HG03457 (cell line): ENCODE results near the gene SH3BP5.
A peak's percentile ranks its signal among the peaks of the same experiment; 100 is the strongest.

Experiments
- ATAC-seq: cut with Tn5 transposase; IDR thresholded peaks from one replicate; pipeline ENCODE4 v1.9.1; 2021; ENCODE audit warnings: moderate number of reproducible peaks; ENCODE audit not compliant: unreplicated experiment

SH3BP5 gene

DNA sequence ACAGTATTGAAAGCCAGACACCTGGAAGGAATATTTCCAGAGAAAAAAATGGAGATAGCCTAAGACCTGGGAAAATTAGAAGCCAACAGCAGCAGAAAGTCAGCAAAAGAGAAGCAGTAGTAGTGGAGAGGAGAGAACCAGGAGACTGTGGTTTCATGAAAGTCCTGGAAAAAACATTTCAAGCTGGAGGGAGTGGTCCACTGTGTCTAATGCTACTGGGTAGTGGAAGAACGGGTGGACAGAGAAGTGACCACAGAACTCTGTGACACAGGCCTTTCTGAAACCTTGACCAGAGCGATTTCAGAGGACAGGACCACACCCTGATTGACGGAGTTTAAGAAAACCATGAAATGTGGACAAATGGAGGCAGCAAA lies 15.3 kb upstream of the SH3BP5 start:
- ATAC-seq, result no peak

DNA sequence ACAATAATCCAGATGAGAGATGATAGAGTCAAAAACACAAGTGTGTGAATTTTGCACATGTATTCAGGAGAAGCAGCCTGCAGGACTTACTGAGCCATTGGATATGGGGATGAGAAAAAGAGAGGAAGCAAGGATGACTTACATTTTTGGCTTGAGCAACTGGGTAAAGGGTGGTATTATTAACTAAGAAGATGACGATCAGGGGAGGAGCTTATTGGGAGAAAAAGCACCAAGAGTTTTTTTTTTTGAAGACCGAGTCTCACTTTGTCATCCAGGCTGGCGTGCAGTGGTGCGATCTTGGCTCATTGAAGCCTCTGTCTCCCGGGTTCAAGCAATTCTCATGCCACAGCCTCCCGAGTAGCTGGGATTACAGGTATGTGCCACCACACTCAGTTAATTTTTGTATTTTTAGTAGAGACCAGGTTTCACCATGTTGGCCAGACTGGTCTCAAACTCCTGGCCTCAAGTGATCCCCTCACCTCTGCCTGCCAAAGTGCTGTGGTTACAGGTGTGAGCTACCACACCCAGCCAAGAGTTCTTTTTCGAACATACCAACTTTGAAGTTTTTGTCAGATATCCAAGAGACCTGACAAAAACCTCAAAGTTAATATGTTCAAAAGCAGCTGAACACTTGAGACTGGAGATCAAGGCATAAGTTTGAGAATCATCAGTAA lies 14.8 kb upstream of the SH3BP5 start:
- ATAC-seq, result no peak

DNA sequence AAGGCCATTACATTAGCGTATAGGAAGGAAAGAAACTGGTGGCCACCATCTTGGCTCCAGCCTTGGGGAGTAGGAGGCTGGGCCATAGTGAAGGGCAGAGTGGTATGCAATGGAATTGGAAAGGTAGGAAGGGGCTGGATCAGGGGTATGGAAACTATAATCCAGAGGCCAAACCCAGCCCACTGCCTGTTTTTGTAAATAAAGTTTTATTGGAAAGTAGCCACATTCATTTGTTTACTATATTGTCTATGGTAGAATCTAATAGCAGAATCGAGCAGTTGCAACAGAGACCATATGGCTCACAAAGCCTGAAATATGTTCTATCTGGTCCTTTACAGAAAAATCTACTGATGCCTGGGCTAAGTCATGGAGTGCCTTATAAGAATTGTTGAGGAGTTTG lies 14.1 kb upstream of the SH3BP5 start:
- no peak for ATAC-seq

DNA sequence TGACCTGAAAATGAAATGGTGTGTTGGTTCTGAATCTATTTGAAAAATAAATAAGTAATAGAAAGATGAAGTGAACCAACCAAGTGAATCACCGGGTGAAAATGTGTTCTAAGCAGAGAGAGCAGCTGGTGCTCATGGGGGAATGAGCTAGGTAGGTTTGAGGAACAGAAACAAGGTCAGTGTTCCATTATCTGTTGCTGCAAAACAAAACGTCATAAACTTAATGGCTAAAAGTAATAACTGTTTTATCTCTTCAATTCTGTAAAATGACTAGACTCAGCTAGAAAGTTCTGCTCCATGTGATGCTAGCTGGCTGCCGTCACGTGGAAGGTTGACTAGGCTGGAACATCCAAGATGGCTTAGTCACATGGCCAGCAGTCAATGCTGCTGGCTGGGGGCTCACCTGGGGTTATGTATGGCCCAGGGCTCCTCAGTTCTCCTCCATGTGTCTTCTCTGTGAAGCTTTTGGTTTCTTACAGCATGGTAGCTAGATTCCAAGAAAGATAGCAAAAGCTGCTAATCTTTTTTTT lies 13.3 kb upstream of the SH3BP5 start:
- ATAC-seq, result peak; percentile 78

DNA sequence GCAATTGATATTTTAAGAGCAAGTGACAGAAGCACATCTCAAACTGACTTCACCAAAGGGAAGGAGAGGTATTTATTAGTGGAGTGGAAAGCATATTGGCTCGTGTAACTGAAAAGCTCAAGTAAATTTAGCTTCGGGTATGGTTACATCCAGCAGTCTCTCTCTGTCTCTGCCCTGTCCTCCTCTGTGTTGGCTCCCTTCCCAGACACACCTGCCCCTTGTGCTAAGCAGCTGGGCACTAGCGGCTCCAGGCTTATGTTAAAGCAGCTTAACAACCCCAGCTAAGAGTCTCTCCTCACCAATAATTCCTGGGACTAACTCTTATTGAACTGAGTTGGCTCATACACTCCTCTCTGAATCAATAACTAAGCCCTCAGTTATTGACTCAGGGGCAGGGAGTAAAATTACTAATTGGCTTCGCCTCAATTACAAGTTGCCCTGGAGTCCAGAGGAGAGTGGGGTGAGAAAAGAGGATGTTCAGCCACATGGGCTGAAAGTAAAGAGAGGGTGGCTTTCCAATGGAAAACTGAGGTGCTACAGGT lies 12.8 kb upstream of the SH3BP5 start:
- peak; percentile 31 for ATAC-seq

DNA sequence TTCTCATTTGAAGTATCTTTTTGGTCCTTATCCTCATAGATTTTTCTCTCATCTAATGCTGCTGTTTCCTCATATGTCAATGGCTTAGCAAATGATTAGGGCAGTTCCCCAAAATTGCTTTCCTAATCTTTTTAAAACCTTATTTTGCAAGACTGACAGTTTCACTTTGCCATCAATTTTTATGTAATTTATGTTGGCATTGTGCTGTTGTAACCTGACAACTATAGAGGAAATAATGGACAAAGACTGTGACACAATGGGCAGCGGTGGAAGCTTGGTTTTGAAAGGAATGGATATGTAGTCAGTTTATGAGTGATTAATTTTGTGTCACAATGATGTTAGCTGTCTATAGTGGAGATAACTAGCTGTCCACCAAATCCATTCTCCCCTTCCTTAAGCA lies 10.6 kb upstream of the SH3BP5 start:
- no peak for ATAC-seq

DNA sequence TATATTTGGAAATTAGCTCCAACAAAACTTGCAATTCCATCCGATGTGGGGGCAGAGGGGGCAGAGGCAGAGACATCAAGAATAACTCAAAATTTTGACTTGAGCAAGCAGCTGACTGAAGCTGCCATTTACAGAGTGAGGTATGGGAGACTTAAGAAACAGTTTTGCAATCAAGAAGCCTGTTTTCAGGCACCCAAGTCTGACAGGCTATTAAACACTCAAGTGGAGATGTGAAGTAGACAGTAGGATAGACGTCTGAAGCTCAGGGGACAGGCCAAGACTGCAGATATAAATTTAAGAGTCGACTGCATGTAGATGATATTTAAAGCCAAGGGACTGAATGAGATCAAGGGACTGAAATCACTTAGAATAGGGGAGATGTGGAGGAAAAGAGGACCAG lies 9.9 kb upstream of the SH3BP5 start:
- ATAC-seq, result no peak

DNA sequence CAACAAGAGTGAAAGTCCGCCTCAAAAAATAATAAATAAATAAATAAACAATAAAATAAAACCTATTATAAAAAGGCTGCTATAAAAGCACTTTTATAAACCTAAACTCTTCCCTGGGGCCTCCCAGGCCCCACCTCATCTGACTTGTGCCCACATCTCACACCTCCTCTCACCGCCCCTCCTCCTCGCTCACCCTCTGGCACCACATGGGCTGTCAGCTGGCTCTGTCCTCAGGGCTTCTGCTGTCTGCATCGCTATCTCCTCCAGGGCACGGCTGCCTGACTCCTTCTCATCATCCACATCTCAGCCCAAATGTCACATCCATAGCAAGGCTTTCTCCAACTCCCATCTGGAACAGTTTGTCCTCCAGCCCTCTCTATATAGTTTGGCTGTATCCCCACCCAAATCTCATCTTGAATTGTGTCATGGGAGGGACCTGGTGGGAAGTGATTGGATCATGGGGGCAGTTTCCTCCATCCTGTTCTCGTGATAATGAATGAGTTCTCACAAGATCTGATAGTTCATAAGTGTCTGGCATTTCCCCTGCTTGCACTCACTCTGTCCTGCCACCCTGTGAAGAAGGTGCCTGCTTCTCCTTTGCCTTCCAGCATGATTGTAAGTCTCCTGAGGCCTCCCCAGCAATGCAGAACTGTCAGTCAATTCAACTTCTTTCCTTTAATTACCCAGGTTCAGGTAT lies 8.8 kb upstream of the SH3BP5 start:
- ATAC-seq, result no peak

DNA sequence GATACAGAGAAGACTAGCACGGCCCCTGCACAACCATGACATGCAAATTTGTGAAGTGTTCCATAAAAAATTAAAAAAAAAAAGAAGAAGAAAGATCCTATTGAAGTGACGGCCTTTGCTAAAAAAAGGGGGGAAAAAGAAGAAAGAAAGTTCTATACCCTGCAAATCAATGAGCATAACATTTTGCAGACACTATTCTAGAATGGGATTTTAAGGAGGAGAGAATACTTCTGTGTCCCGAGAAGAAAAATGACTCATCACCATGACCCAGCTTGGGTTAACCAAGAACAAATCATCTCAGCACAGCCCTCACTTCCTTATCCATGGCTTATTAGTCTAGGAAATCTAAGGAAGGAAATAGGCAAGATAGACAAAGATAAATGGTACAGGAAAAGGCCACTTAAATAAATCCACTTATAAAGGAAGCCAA lies 7.4 kb upstream of the SH3BP5 start:
- ATAC-seq, result no peak

DNA sequence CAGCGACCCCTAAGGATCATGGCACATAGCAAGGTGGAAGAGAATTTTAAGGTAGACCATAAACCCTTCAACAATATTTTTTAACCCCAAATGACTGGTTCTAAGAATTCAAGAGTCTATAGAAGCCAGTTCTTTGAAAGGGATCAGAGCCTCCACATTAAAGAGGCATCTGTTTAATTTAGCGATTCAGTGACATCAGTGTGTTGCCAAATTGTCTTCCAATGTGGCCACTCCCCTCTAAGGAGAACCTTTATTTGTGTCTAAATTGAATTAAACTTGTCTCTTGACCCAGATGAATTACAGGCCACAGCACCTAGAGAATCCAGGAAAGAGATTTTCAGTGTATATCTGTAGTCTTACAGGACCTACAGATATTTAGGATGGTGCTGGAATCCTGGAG lies 6.6 kb upstream of the SH3BP5 start:
- no peak for ATAC-seq

DNA sequence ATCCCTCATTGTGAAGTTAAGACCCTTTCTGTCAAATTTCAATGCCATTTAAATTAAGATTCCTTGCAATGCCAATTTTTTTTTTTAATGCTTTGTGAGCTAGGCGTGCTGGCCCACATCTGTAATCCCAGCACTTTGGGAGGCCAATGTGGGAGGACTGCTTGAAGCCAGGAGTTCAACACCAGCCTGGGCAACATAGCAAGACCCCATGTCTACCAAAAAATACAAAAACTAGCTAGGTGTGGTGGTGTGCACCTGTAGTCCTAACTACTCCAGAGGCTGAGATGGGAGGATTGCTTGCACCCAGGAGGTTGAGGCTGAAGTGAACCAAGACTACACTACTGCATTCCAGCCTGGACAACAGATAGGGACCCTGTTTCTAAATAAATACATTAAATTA lies 5.6 kb upstream of the SH3BP5 start:
- ATAC-seq, result no peak

DNA sequence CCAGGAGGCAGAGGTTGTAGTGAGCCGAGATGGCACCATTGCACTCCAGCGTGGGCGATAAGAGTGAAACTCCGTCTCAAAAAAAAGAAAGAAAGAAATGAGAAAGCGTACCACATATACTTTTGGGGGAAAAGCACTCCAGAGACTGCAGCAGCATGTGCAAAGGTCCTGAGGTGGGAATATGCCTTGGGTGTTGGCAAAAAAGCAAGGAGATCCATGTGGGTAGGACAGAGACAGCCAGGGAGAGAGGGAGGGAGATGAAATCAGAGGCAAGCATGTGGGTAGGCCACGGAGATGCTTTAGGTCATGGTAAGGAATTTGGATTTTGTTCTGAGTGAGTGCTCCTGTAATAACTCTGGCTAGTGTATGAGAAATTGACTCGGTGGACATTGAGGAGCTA lies 3.7 kb upstream of the SH3BP5 start:
- no peak for ATAC-seq

DNA sequence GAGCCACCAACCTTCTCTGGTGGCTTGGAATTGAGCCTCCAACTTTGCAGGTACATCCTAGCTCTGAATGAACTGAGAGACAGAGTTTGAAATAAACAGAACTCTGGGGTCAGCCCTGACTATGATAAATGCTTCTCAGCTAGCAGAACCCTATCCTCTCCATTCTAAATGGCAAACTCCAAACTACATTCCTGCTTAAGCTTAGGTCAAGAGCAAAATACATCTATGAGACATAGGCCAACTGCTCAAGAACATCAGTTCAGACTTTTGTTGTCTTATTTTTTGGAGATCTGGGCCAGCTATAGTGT lies 1.5 kb upstream of the SH3BP5 start:
- no peak for ATAC-seq

DNA sequence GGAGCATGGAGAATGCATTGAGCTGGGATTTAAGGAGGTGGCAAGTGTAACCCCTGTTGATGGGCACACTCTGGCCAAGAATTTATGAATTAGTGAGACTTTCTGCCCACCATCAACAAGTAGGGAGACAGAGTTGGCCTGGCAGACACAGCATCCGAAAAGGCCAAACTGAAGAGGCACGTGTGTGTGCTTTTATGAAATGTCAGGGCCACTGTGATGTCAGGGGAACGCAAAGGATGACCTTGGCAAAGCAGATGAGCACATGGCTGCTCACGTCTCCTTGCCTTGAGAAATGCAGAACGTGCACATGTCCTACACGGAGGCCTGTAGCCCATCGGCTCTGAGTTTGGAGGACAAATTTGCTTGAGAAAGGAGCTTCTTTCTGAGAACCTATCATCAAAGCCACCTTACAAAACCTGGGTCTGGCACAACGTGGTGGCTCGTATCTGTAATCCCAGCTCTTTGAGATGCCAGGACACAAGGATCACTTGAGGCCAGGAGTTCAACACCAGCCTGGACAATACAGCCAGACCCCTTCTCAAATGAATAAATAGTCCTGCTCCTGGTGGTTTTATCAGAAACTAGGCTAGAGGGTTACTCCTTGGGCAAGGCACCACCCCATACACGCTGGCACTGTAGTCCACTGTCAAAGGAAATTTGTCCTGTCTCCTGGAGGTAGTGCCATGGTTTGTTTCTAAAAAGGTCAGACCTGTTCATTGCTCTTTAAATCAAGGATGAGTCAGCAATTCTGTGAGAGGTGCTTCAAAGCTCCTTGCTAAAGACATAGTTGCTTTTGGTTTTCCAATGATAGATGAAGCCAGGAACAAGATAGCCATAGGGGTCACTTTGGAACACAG lies 941 bp upstream of the SH3BP5 start:
- ATAC-seq, result no peak

DNA sequence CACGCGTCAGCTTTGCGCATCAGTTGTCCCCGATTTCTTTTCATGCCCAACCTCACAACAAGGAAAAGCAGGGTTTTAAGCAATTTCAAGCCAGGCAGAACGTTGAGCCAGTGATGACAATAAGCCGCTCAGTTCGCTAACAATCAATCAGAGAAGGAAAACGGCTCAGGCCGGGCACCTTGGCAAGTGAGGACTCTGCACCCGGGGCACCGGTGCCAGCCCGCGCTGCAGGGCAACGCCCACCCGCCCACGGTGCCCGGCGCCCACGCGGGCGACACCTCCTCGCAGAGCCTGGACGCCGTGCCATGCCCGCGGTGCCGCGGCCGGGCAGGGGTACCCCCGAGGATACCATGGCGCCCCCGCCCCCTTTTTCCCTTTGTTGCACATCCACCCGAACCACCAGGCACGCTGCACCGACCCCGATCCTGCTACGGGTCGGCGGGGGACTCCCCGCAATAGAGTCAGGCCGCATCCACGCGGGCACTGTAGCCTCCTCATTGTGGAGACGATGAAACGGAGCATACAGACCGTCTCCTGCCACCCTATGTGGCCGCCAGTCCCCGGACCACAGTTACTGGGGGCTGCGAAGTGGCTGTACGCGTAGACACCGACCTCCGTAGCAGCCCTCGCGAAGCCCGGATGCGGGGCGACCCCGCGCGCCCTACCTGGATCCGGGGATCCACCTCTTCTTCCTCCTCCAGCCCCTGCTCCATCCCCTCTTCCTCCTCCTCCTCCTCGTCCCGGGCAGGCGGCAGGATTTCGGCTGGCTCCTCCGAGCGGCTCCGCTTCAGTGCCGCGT lies 581 bp downstream of the SH3BP5 start:
- no peak for ATAC-seq

DNA sequence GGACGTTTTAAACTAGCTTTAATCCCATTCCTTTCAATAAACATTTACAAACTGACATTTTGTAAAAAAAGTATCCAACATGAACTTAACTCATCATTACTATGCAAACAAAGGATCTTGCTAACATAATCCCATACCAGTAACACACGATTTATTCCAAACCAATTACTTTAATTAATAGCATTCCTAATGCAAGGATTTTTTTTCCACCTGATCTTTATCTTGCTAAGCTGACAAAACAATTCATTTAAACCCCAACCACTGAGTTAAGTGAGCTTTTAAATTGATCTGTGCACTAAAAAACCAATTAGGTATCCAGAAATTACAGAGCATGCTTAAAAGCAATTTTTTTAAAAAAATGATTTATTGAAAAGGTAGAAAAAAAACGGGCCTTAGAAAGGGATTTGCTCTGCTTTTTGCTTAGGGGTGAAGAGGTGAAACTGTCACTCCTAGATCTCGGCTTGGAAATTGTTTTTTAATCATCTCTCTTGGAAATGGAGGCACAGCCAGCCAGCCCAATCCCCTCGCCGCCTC lies 1.2 kb downstream of the SH3BP5 start:
- ATAC-seq, result no peak

DNA sequence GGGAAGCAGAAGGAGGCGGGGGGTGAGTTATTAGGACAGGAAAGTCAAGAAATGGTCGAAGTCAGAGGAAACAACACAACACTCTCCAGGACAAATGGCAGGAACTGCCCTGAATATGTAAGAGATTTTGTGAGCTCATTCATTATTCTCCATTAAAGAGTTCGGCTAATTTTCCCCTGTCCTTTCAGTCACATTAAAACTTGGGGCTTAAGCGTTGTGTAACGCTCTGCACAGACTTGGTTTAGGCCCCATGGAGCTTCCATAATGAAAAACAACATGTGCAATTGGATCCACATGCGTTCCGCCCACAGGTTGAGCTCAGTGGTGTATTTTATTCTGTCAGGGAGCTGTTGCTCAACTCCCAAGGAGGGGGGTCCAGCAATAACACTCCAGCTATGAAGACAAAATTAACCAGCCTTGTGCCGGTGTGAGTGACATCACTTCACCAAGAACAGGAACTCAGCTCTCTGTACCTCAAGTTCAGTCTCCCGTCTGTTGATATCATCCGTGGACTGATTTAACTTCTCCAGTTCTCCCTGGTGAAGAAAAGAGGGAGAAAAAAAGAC lies 2.3 kb downstream of the SH3BP5 start:
- ATAC-seq, result no peak

DNA sequence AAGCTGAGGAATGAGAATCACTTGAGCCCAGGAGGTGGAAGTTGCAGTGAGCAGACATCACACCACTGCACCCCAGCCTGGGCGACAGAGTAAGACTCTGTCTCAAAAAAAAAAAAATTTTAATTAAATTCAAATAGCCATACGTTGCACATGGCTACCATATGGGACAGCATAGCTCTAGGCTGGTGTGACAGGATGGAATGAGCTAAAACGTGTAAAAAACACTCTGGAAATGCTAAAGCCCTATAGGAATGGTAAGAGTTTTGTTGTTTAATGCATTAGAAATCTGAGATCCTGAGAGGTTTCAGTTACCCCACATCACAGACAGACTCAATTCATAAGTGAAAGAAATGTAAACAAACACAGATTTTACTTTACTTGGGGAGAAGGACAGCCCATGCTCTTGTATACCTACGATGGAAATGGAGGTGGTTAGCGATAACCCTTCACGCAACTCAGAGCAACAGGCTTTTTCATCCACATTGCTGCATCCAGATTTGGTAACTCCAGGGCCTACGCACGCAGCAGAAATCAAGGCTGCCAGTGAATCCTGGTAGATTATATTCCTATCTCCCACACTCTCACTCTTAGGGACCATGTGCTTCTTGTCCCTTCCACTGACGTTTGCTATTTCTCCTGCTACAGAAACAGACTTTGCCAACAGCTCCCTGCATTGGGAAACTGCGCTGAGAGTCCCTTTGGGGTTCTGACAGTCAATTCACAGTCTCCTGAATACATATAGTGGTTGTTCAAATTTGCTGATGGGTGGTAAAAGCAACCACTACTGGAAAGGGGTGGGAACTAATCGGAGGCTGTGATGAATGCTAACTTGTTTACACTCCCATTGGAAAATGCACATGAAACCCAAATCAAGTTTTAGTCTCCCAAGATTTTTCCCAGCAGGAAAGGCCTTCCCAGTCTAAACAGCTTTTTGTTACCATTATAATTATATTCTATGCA lies 3.1 kb downstream of the SH3BP5 start:
- no peak for ATAC-seq

DNA sequence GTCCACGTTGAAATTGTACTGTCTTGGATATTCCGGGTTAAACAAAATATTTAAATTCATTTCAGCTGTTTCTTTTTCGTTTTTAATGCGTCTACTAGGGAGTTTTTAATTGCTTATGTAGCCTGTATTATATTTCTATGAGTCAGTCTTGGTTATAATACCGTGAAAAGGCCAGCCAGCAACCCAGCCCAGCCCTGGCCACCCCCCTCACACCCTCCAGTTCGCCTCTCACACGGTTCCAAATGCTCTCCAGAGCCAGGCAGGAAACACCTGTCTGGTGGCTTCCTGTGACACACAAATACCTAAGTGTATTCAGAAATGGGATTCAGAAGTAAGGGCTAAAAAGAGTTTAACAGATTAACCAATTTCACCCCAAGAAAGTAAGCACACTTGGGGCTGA lies 4.4 kb downstream of the SH3BP5 start:
- ATAC-seq, result no peak
